Measurements from ENCODE around the gene RCCD1. TPM values are rescaled to one million over a fixed set of nuclear protein-coding genes. Genes with fewer than 3 reads are reported as not detected.
A peak's percentile ranks its signal among the peaks of the same experiment; 100 is the strongest.

The RCCD1 gene
- total and polyA plus RNA-seq, 9 of the 15 experiments (the other 6 are each of a cell fraction or from before 2014, with no cell fraction given) = 11.1 to 51.4 (median 24.7) TPM

DNA sequence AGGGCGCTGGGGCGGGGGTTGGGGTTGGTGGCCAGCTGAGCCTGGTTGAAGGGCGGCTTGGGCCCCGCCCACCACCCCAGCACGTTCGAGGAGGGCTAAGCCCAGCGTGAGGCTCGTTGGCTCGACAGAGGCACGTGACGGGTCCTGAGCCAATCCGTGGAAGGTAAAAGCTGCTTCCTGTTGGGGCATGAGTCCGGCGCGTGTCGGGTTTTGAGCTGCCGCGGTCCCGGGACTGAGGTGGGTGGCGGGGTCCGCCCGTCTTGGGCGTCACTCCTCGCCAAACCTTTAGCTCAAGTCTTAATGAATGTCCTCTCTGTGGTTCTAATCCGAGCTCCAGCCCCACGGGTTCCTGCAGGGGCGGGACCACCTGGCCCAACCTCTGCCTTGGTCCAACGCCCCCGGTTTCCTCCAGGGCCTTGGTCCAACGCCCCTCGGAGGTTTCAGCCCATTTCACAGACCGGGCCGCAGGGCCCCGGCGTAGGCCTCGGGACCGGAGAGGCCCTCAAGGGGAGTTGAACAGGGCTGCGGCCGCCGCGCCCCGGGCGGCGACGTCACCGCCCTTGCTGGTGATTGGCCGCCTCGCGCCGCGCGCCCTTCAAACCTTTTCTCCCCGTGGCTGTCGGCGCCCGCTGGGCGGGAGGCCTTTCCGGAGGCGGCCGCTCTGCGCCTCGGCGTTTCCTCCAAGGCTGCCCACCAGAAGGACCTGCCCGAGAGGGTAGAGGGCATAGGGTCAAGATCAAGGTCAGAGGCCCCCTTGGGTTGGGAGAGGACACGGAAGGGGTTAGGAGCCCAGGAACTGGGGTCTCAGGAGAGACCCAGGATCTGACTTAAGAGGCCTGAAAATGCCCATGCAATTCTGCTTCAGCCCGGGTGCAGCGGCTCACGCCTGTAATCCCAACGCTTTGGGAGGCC lies at the start of gene RCCD1 (continued):
- TF ChIP-seq, protein P1, sequence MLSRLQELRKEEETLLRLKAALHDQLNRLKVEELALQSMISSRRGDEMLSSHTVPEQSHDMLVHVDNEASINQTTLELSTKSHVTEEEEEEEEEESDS (CRISPR knock-in tag; IDR thresholded peaks at IDR 0.05) = no peak
- TF ChIP-seq GTF2E2 (tag; IDR thresholded peaks at IDR 0.05) = peak; percentile 91; the same call in 1 of the 2 replicates
- TF ChIP-seq POLR2AphosphoS5 (IDR thresholded peaks at IDR 0.05; ENCODE audit: control insufficient read depth, insufficient read depth, low read depth, low read length) = peak; percentile 32
- TF ChIP-seq GABPB1 (CRISPR knock-in tag; IDR thresholded peaks at IDR 0.05) = peak; percentile 82
- TF ChIP-seq STAT5A (IDR thresholded peaks at IDR 0.05; ENCODE audit: borderline replicate concordance, low read length) = no peak; the same call in 1 of the 2 replicates
- peak; percentile 99 for TF ChIP-seq FOXM1 (IDR thresholded peaks at IDR 0.05; ENCODE audit: low read depth)
- peak; percentile 99 for TF ChIP-seq FOXM1 (CRISPR knock-in tag; IDR thresholded peaks at IDR 0.05; ENCODE audit: low read depth)
- peak; percentile 54; the same call in 1 of the 2 replicates for TF ChIP-seq ZNF583 (CRISPR knock-in tag; IDR thresholded peaks at IDR 0.05)
- no peak for TF ChIP-seq COPS2 (conservative IDR thresholded peaks at IDR 0.05)
- no peak; the same call in 1 of the 2 replicates for TF ChIP-seq ZZZ3 (IDR thresholded peaks at IDR 0.05)
- TF ChIP-seq ZNF12 (CRISPR knock-in tag; IDR thresholded peaks at IDR 0.05) = peak; percentile 84
- TF ChIP-seq RHOXF2B (CRISPR knock-in tag; conservative IDR thresholded peaks at IDR 0.05) = no peak
- TF ChIP-seq CHCHD3 (CRISPR knock-in tag; IDR thresholded peaks at IDR 0.05) = no peak
- no peak for TF ChIP-seq NBN (IDR thresholded peaks at IDR 0.05; ENCODE audit: low read depth)
- no peak for TF ChIP-seq TFAM (CRISPR knock-in tag; conservative IDR thresholded peaks at IDR 0.05)
- TF ChIP-seq, protein P2, sequence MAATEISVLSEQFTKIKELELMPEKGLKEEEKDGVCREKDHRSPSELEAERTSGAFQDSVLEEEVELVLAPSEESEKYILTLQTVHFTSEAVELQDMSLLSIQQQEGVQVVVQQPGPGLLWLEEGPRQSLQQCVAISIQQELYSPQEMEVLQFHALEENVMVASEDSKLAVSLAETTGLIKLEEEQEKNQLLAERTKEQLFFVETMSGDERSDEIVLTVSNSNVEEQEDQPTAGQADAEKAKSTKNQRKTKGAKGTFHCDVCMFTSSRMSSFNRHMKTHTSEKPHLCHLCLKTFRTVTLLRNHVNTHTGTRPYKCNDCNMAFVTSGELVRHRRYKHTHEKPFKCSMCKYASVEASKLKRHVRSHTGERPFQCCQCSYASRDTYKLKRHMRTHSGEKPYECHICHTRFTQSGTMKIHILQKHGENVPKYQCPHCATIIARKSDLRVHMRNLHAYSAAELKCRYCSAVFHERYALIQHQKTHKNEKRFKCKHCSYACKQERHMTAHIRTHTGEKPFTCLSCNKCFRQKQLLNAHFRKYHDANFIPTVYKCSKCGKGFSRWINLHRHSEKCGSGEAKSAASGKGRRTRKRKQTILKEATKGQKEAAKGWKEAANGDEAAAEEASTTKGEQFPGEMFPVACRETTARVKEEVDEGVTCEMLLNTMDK (IDR thresholded peaks at IDR 0.05; ENCODE audit: borderline replicate concordance, insufficient read depth, low read depth, low read length, poor library complexity, severe bottlenecking) = peak; percentile 1
- TF ChIP-seq RNF2 (IDR thresholded peaks at IDR 0.05) = peak; percentile 60; the same call in 1 of the 2 replicates
- peak; percentile 52; the same call in 1 of the 2 replicates for TF ChIP-seq PTBP1 (IDR thresholded peaks at IDR 0.05; ENCODE audit: low read depth, low read length)
- TF ChIP-seq SMARCC2 (IDR thresholded peaks at IDR 0.05; ENCODE audit: low read depth) = no peak
- TF ChIP-seq, protein P3, sequence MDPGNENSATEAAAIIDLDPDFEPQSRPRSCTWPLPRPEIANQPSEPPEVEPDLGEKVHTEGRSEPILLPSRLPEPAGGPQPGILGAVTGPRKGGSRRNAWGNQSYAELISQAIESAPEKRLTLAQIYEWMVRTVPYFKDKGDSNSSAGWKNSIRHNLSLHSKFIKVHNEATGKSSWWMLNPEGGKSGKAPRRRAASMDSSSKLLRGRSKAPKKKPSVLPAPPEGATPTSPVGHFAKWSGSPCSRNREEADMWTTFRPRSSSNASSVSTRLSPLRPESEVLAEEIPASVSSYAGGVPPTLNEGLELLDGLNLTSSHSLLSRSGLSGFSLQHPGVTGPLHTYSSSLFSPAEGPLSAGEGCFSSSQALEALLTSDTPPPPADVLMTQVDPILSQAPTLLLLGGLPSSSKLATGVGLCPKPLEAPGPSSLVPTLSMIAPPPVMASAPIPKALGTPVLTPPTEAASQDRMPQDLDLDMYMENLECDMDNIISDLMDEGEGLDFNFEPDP (CRISPR knock-in tag; IDR thresholded peaks at IDR 0.05) = 0 out of 2 replicates have a peak, but pooled peaks have one; percentile 4
- TF ChIP-seq FOXK2 (conservative IDR thresholded peaks at IDR 0.05 in 1 of 2, IDR thresholded peaks at IDR 0.05 in 1 of 2; ENCODE audit: low read depth in 2 of 2) = peak; percentile 57 to 77; a peak in 3 of 4 replicates
- TF ChIP-seq HDAC6 (IDR thresholded peaks at IDR 0.05; ENCODE audit: low read depth, low read length) = no peak
- peak; percentile 32 for TF ChIP-seq HNRNPK (IDR thresholded peaks at IDR 0.05; ENCODE audit: low read depth, low read length, poor library complexity, severe bottlenecking)
- TF ChIP-seq ZFPM2 (CRISPR knock-in tag; IDR thresholded peaks at IDR 0.05) = peak; percentile 11; the same call in 1 of the 2 replicates
- TF ChIP-seq ZNF253 (CRISPR knock-in tag; conservative IDR thresholded peaks at IDR 0.05) = no peak
- peak; percentile 92 for TF ChIP-seq ETV5 (CRISPR knock-in tag; IDR thresholded peaks at IDR 0.05; ENCODE audit: low read depth)
- TF ChIP-seq GTF2A2 (tag; IDR thresholded peaks at IDR 0.05) = no peak

Measured in K562 (cell line).